ENCODE measurements around the gene NCAPG2. TPM values are rescaled to one million over a fixed set of nuclear protein-coding genes. Genes with fewer than 3 reads are reported as not detected.

Gene NCAPG2
- total and polyA plus RNA-seq, 10 of the 15 experiments (the other 5 are each of a cell fraction or from before 2014, with no cell fraction given) = 11.2 to 78.2 (median 49.2) TPM

DNA sequence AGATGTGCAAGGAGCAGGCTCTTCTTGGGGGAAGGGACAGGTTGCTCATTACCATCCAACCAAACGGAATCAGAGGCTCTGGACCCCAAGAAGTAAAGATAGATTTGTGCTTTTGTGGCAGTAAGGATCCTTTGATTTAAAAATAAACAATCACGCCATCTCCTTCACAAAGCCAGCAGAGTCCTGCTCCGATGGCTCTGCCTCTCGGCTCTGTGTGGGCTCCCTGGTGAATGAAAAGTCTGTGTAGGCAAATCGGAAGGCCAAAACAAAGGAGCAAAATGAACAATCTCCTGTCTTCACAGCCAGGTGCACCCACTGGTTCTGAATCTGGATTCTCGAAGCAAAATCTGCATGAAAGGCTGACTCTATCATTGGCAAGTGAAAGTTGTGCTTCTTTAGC is 120.8 kb downstream of the NCAPG2 start:
- ChIA-PET CTCF (no interaction called here), RAD21 (ENCODE audit: unreplicated experiment) (no interaction called here), SMC1A (ENCODE audit: uncharacterized antibody, unreplicated experiment) (no interaction called here), POLR2A (no interaction called here)
- TF ChIP-seq NFYA (IDR thresholded peaks at IDR 0.05; ENCODE audit: borderline replicate concordance, low read depth, low read length) = no peak
- no peak for TF ChIP-seq TBL1XR1 (IDR thresholded peaks at IDR 0.05; ENCODE audit: low read depth, low read length)
- no peak for TF ChIP-seq ZNF24 (IDR thresholded peaks at IDR 0.05)
- no peak for TF ChIP-seq TCF7 (IDR thresholded peaks at IDR 0.05; ENCODE audit: borderline replicate concordance)
- TF ChIP-seq HDAC6 (IDR thresholded peaks at IDR 0.05; ENCODE audit: unreplicated experiment) = no peak
- no peak for TF ChIP-seq POU2F2 (IDR thresholded peaks at IDR 0.05; ENCODE audit: borderline replicate concordance, low read depth, low read length)
- TF ChIP-seq ETV6 (conservative IDR thresholded peaks at IDR 0.05 in 1 of 2, IDR thresholded peaks at IDR 0.05 in 1 of 2; ENCODE audit: borderline replicate concordance in 1 of 2, low read depth in 1 of 2) = no peak
- TF ChIP-seq, protein P1, sequence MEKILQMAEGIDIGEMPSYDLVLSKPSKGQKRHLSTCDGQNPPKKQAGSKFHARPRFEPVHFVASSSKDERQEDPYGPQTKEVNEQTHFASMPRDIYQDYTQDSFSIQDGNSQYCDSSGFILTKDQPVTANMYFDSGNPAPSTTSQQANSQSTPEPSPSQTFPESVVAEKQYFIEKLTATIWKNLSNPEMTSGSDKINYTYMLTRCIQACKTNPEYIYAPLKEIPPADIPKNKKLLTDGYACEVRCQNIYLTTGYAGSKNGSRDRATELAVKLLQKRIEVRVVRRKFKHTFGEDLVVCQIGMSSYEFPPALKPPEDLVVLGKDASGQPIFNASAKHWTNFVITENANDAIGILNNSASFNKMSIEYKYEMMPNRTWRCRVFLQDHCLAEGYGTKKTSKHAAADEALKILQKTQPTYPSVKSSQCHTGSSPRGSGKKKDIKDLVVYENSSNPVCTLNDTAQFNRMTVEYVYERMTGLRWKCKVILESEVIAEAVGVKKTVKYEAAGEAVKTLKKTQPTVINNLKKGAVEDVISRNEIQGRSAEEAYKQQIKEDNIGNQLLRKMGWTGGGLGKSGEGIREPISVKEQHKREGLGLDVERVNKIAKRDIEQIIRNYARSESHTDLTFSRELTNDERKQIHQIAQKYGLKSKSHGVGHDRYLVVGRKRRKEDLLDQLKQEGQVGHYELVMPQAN (conservative IDR thresholded peaks at IDR 0.05) = no peak
- TF ChIP-seq, protein P2, sequence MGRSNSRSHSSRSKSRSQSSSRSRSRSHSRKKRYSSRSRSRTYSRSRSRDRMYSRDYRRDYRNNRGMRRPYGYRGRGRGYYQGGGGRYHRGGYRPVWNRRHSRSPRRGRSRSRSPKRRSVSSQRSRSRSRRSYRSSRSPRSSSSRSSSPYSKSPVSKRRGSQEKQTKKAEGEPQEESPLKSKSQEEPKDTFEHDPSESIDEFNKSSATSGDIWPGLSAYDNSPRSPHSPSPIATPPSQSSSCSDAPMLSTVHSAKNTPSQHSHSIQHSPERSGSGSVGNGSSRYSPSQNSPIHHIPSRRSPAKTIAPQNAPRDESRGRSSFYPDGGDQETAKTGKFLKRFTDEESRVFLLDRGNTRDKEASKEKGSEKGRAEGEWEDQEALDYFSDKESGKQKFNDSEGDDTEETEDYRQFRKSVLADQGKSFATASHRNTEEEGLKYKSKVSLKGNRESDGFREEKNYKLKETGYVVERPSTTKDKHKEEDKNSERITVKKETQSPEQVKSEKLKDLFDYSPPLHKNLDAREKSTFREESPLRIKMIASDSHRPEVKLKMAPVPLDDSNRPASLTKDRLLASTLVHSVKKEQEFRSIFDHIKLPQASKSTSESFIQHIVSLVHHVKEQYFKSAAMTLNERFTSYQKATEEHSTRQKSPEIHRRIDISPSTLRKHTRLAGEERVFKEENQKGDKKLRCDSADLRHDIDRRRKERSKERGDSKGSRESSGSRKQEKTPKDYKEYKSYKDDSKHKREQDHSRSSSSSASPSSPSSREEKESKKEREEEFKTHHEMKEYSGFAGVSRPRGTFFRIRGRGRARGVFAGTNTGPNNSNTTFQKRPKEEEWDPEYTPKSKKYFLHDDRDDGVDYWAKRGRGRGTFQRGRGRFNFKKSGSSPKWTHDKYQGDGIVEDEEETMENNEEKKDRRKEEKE (IDR thresholded peaks at IDR 0.05) = no peak
- TF ChIP-seq RELA (IDR thresholded peaks at IDR 0.05; ENCODE audit: borderline replicate concordance, partially characterized antibody) = no peak
- TF ChIP-seq YBX1 (IDR thresholded peaks at IDR 0.05) = no peak
- no peak for TF ChIP-seq EGR1 (IDR thresholded peaks at IDR 0.05; ENCODE audit: borderline replicate concordance in 1 of 2, low read depth in 2 of 2, low read length in 2 of 2)
- TF ChIP-seq, protein P3, sequence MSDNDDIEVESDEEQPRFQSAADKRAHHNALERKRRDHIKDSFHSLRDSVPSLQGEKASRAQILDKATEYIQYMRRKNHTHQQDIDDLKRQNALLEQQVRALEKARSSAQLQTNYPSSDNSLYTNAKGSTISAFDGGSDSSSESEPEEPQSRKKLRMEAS (IDR thresholded peaks at IDR 0.05; ENCODE audit: low read depth, low read length) = no peak
- no peak for TF ChIP-seq RBBP5 (conservative IDR thresholded peaks at IDR 0.05)
- TF ChIP-seq, protein P4, sequence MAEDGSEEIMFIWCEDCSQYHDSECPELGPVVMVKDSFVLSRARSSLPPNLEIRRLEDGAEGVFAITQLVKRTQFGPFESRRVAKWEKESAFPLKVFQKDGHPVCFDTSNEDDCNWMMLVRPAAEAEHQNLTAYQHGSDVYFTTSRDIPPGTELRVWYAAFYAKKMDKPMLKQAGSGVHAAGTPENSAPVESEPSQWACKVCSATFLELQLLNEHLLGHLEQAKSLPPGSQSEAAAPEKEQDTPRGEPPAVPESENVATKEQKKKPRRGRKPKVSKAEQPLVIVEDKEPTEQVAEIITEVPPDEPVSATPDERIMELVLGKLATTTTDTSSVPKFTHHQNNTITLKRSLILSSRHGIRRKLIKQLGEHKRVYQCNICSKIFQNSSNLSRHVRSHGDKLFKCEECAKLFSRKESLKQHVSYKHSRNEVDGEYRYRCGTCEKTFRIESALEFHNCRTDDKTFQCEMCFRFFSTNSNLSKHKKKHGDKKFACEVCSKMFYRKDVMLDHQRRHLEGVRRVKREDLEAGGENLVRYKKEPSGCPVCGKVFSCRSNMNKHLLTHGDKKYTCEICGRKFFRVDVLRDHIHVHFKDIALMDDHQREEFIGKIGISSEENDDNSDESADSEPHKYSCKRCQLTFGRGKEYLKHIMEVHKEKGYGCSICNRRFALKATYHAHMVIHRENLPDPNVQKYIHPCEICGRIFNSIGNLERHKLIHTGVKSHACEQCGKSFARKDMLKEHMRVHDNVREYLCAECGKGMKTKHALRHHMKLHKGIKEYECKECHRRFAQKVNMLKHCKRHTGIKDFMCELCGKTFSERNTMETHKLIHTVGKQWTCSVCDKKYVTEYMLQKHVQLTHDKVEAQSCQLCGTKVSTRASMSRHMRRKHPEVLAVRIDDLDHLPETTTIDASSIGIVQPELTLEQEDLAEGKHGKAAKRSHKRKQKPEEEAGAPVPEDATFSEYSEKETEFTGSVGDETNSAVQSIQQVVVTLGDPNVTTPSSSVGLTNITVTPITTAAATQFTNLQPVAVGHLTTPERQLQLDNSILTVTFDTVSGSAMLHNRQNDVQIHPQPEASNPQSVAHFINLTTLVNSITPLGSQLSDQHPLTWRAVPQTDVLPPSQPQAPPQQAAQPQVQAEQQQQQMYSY (CRISPR knock-in tag; IDR thresholded peaks at IDR 0.05) = no peak
- TF ChIP-seq SIN3A (IDR thresholded peaks at IDR 0.05; ENCODE audit: low read depth, low read length) = no peak
- no peak for TF ChIP-seq ZNF622 (IDR thresholded peaks at IDR 0.05)
- H3K4me2 ChIP-seq (ENCODE audit: control insufficient read depth, insufficient read depth) = no peak overlapping the region
- 1% methylated on average over 6 of the region's 6 CpGs for WGBS (ENCODE audit: insufficient coverage, insufficient replicate concordance, low lambda C conversion rate, missing lambda C conversion rate)
- no peak overlapping the region for H2AFZ ChIP-seq (ENCODE audit: control insufficient read depth, low read depth, low read length)
- H3K27ac ChIP-seq (ENCODE audit: control insufficient read depth, insufficient read depth) = no peak overlapping the region
- BruUV-seq (replicated peaks) = no TSS peak
- no peak overlapping the region for H3K9ac ChIP-seq (ENCODE audit: control insufficient read depth, insufficient read depth, low read length)
- H3K79me2 ChIP-seq (ENCODE audit: control insufficient read depth, insufficient read depth, low read length) = no peaks in the 10 kb centered on the region
- no peaks in the 10 kb centered on the region; the same call in 2 of the 3 replicates for H3K9me3 ChIP-seq (replicated peaks; ENCODE audit: control insufficient read depth, insufficient read depth, low read length)
- in situ Hi-C loops (cut with MboI) (no loop called here), intact Hi-C loops (cut with micrococcal nuclease; ENCODE audit: unreplicated experiment) (no loop called here)
- DNase-seq (ENCODE audit: low read depth, low spot score) = no peak
- H3K36me3 ChIP-seq (ENCODE audit: control insufficient read depth in 2 of 2, insufficient read depth in 2 of 2, low read length in 1 of 2) = no peaks in the 10 kb centered on the region
- no peaks in the 10 kb centered on the region for H4K20me1 ChIP-seq (ENCODE audit: control insufficient read depth, insufficient read depth)
- no peaks in the 10 kb centered on the region for H3K4me1 ChIP-seq (ENCODE audit: control insufficient read depth, insufficient read depth, low read length)
- no peaks in the 10 kb centered on the region for H3K27me3 ChIP-seq (replicated peaks in 1 of 2; ENCODE audit: control insufficient read depth in 2 of 2, insufficient read depth in 2 of 2, low read length in 1 of 2)
- H3K4me3 ChIP-seq = no peak overlapping the region
- no peak for FAIRE-seq
- ATAC-seq = no peak
